Stimulated activated memory B cell treated with anti-CD40 and anti-IgM and Interleukin-4, amounts not matched to agents 10 μg/mL and 1 μg/mL and 100 μg/mL, for 72 hours (primary cell): ENCODE measurements around the gene DGKQ.

ENCODE experiments used
- ATAC-seq: fragments of 150-1000 bp; cut with Tn5 transposase; 2 replicates; pipeline ENCODE4 v1.10.0; 2021
- H3K27ac Mint-ChIP-seq: one replicate; pipeline ENCODE4 v1.8.0; 2022; ENCODE audit warnings: mild to moderate bottlenecking, mixed read lengths
- H3K27me3 Mint-ChIP-seq: one replicate; pipeline ENCODE4 v1.8.0; 2022; ENCODE audit warnings: mixed read lengths
- H3K36me3 Mint-ChIP-seq: one replicate; pipeline ENCODE4 v1.8.0; 2022; ENCODE audit warnings: mixed read lengths
- H3K4me1 Mint-ChIP-seq: one replicate; pipeline ENCODE4 v1.8.0; 2022; ENCODE audit warnings: mixed read lengths
- H3K4me3 Mint-ChIP-seq: one replicate; pipeline ENCODE4 v1.8.0; 2022; ENCODE audit warnings: mild to moderate bottlenecking, moderate library complexity, mixed read lengths
- H3K9me3 Mint-ChIP-seq: one replicate; pipeline ENCODE4 v1.8.0; 2022; ENCODE audit warnings: mixed read lengths

The DGKQ gene

GRCh38 chr4:956531-957230, 16.7 kb downstream of the DGKQ start:
- no peak overlapping the region for H3K4me3 Mint-ChIP-seq
- H3K27me3 Mint-ChIP-seq = no peaks in the 10 kb centered on the region
- no peak for ATAC-seq
- peaks cover 52% of the 10 kb centered on the region for H3K36me3 Mint-ChIP-seq
- H3K9me3 Mint-ChIP-seq = no peaks in the 10 kb centered on the region
- H3K27ac Mint-ChIP-seq = no peak overlapping the region
- no peaks in the 10 kb centered on the region for H3K4me1 Mint-ChIP-seq

GRCh38 chr4:955931-956381, 17.4 kb downstream of the DGKQ start:
- H3K27me3 Mint-ChIP-seq = no peaks in the 10 kb centered on the region
- no peak overlapping the region for H3K27ac Mint-ChIP-seq
- no peak for ATAC-seq
- no peak overlapping the region for H3K4me3 Mint-ChIP-seq
- no peaks in the 10 kb centered on the region for H3K4me1 Mint-ChIP-seq
- peaks cover 52% of the 10 kb centered on the region for H3K36me3 Mint-ChIP-seq
- no peaks in the 10 kb centered on the region for H3K9me3 Mint-ChIP-seq

- H3K9me3 Mint-ChIP-seq = no peaks in the 10 kb centered on the region
- no peak for ATAC-seq
- peaks cover 52% of the 10 kb centered on the region for H3K36me3 Mint-ChIP-seq
- no peak overlapping the region for H3K4me3 Mint-ChIP-seq
- H3K27me3 Mint-ChIP-seq = no peaks in the 10 kb centered on the region
- no peaks in the 10 kb centered on the region for H3K4me1 Mint-ChIP-seq
- no peak overlapping the region for H3K27ac Mint-ChIP-seq
These were observed 18.0 kb downstream of the DGKQ start for GRCh38 chr4:955161-955921.

GRCh38 chr4:954211-955020, 19.0 kb downstream of the DGKQ start:
- Mint-ChIP-seq H3K27ac (no peak overlapping the region), H3K9me3 (no peaks in the 10 kb centered on the region), H3K4me3 (no peak overlapping the region), H3K4me1 (no peaks in the 10 kb centered on the region), H3K36me3 (peaks cover 52% of the 10 kb centered on the region), H3K27me3 (no peaks in the 10 kb centered on the region)
- no peak for ATAC-seq

GRCh38 chr4:953574-953915, 19.8 kb downstream of the DGKQ start:
- Mint-ChIP-seq H3K36me3 (peaks cover 47% of the 10 kb centered on the region), H3K4me1 (no peaks in the 10 kb centered on the region), H3K27me3 (no peaks in the 10 kb centered on the region), H3K27ac (no peak overlapping the region), H3K4me3 (no peak overlapping the region), H3K9me3 (no peaks in the 10 kb centered on the region)
- ATAC-seq = no peak

- Mint-ChIP-seq H3K36me3 (peaks cover 46% of the 10 kb centered on the region), H3K4me3 (no peak overlapping the region), H3K27me3 (no peaks in the 10 kb centered on the region), H3K27ac (no peak overlapping the region), H3K4me1 (peaks cover 2% of the 10 kb centered on the region), H3K9me3 (no peaks in the 10 kb centered on the region)
- ATAC-seq = no peak
These were observed 20.3 kb downstream of the DGKQ start for GRCh38 chr4:952881-953573.

GRCh38 chr4:951594-952468, 21.5 kb downstream of the DGKQ start:
- Mint-ChIP-seq H3K27me3 (no peaks in the 10 kb centered on the region), H3K4me1 (peaks cover 11% of the 10 kb centered on the region), H3K4me3 (no peak overlapping the region), H3K36me3 (peaks cover 41% of the 10 kb centered on the region), H3K9me3 (no peaks in the 10 kb centered on the region), H3K27ac (no peak overlapping the region)
- ATAC-seq = no peak

GRCh38 chr4:951186-951585, 22.2 kb downstream of the DGKQ start:
- H3K4me3 Mint-ChIP-seq = no peak overlapping the region
- H3K9me3 Mint-ChIP-seq = no peaks in the 10 kb centered on the region
- H3K4me1 Mint-ChIP-seq = peaks cover 18% of the 10 kb centered on the region

GRCh38 chr4:950136-951020, 23.0 kb downstream of the DGKQ start:
- H3K4me1 Mint-ChIP-seq = peaks cover 26% of the 10 kb centered on the region
- H3K36me3 Mint-ChIP-seq = peaks cover 41% of the 10 kb centered on the region
- H3K4me3 Mint-ChIP-seq = no peak overlapping the region
- H3K27me3 Mint-ChIP-seq = no peaks in the 10 kb centered on the region
- H3K27ac Mint-ChIP-seq = no peak overlapping the region
- peak; percentile 6 for ATAC-seq
- no peaks in the 10 kb centered on the region for H3K9me3 Mint-ChIP-seq

More at GRCh38 chr4:951186-951585, 22.2 kb downstream of the DGKQ start:
- H3K27me3 Mint-ChIP-seq = no peaks in the 10 kb centered on the region
- no peak overlapping the region for H3K27ac Mint-ChIP-seq
- no peak for ATAC-seq
- peaks cover 35% of the 10 kb centered on the region for H3K36me3 Mint-ChIP-seq

- H3K4me3 Mint-ChIP-seq = no peak overlapping the region
- H3K4me1 Mint-ChIP-seq = peaks cover 29% of the 10 kb centered on the region
- no peaks in the 10 kb centered on the region for H3K9me3 Mint-ChIP-seq
- no peak overlapping the region for H3K27ac Mint-ChIP-seq
- H3K36me3 Mint-ChIP-seq = peaks cover 41% of the 10 kb centered on the region
- H3K27me3 Mint-ChIP-seq = no peaks in the 10 kb centered on the region
- no peak for ATAC-seq
These were observed 23.7 kb downstream of the DGKQ start for GRCh38 chr4:949656-950055.

- Mint-ChIP-seq H3K27ac (no peak overlapping the region), H3K27me3 (no peaks in the 10 kb centered on the region), H3K36me3 (peaks cover 33% of the 10 kb centered on the region), H3K4me3 (no peak overlapping the region), H3K4me1 (peaks cover 29% of the 10 kb centered on the region), H3K9me3 (no peaks in the 10 kb centered on the region)
- ATAC-seq = no peak
These were observed 24.5 kb downstream of the DGKQ start for GRCh38 chr4:948936-949300.

GRCh38 chr4:948101-948935, 25.1 kb downstream of the DGKQ start:
- no peaks in the 10 kb centered on the region for H3K27me3 Mint-ChIP-seq
- no peak overlapping the region for H3K27ac Mint-ChIP-seq
- peaks cover 29% of the 10 kb centered on the region for H3K4me1 Mint-ChIP-seq
- H3K36me3 Mint-ChIP-seq = peaks cover 33% of the 10 kb centered on the region
- no peak overlapping the region for H3K4me3 Mint-ChIP-seq
- no peak for ATAC-seq
- no peaks in the 10 kb centered on the region for H3K9me3 Mint-ChIP-seq

- ATAC-seq = no peak
- Mint-ChIP-seq H3K27ac (no peak overlapping the region), H3K36me3 (peaks cover 31% of the 10 kb centered on the region), H3K27me3 (no peaks in the 10 kb centered on the region), H3K4me1 (peaks cover 29% of the 10 kb centered on the region), H3K9me3 (no peaks in the 10 kb centered on the region), H3K4me3 (no peak overlapping the region)
These were observed 25.8 kb downstream of the DGKQ start for GRCh38 chr4:947491-947971.
